Prostate gland (tissue), 2 donors: ENCODE measurements around the gene UBE2U. TPM values are rescaled to one million over a fixed set of nuclear protein-coding genes. Genes with fewer than 3 reads are reported as not detected.
A peak's percentile ranks its signal among the peaks of the same experiment; 100 is the strongest.

Source experiments
- DNase-seq: peaks from one replicate; pipeline ENCODE4 v3.0.0-alpha.2; 2019; ENCODE audit warnings: low spot score
- H3K27ac ChIP-seq, 2 donors: fragments of 200-600 bp; sonication (generic); 2 replicates each; pipeline ENCODE4 v1.5.1; 2017 to 2019
- H3K27me3 ChIP-seq: fragments of 200-600 bp; sonication (generic); replicated peaks from 2 replicates; pipeline ENCODE4 v1.5.1; 2019; ENCODE audit not compliant: insufficient read depth
- H3K36me3 ChIP-seq, 2 donors: fragments of 200-600 bp; sonication (generic); 1 replicate in 1 of 2; 2 replicates in 1 of 2; pipeline versions ENCODE4 v1.5.1 to v1.8.1; 2017 to 2019
- H3K4me1 ChIP-seq: fragments of 200-600 bp; sonication (generic); replicated peaks from 2 replicates; pipeline ENCODE4 v1.5.1; 2019
- H3K4me3 ChIP-seq, 2 donors: fragments of 200-600 bp; sonication (generic); 2 replicates each; pipeline ENCODE4 v1.5.1; 2017 to 2019
- H3K9me3 ChIP-seq: fragments of 200-600 bp; sonication (generic); 2 replicates; pipeline ENCODE4 v1.5.1; 2017
- POLR2A ChIP-seq: fragments of 450-650 bp; IDR thresholded peaks from one replicate; pipeline ENCODE4 v1.6.1; 2016; ENCODE audit warnings: antibody characterized with exemption, mild to moderate bottlenecking
- POLR2AphosphoS5 ChIP-seq: sonication (generic); formaldehyde crosslinking; IDR thresholded peaks from one replicate; pipeline ENCODE4 v1.6.1; 2017; ENCODE audit warnings: antibody characterized with exemption
- WGBS: methylation state at CpG from one replicate; pipeline ENCODE4 v1.1.5; 2018; 5-methylcytosine and 5-hydroxymethylcytosine counted together
- intact Hi-C: fragments of 100-400 bp; cut with DNase I; formaldehyde crosslinking; loops from one replicate; pipeline ENCODE4 v1.14.2; 2022
- total RNA-seq, 2 donors: library from RNA; depleted of rRNA; stranded (reverse); fragments of >200 nt; gene quantifications; one replicate each; pipeline ENCODE4 v1.1.0, GENCODE V29; 2016
- TF ChIP-seq, protein P1 (sequence below), 4 experiments: fragments of 200-600 bp in 2 of 4; fragments of 450-650 bp in 2 of 4; sonication (generic) in 2 of 4; IDR thresholded peaks; 1 replicate in 3 of 4; 2 replicates in 1 of 4; pipeline ENCODE4 v1.5.1; 2016 to 2019; ENCODE audit warnings: antibody characterized with exemption in 4 of 4, mild to moderate bottlenecking in 2 of 4, moderate library complexity in 2 of 4

UBE2U gene
- total RNA-seq, 2 donors from 2014 or later: 1.8 TPM; not detected in 1

DNA sequence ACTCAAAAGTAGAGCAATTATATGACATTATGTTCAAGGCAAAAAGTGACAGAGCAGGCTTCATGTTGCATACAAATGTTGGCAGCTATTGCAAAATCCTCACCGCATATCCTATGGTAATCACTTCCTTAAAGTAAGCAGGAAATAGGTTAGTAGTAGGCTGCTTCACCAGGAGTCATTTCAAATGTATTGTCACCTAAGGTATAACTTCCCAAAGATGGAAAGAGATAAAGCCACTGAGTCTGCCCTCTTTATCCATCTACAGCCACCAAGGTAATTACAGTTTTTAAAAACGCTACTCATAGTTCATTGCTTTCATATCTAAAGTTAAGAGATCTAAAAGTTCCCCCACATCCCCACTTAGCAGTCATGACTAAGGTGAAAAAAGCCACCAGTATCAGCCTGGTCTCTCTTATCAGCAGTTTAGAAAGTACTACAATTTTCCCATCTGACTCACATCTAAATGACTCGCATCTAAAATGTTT, 31.6 kb upstream of the UBE2U start:
- Histone ChIP-seq H3K36me3 (no peaks in the 10 kb centered on the region), H3K4me1 (no peaks in the 10 kb centered on the region), H3K27me3 (no peaks in the 10 kb centered on the region), H3K27ac (no peak overlapping the region), H3K9me3 (no peaks in the 10 kb centered on the region), H3K4me3 (no peak overlapping the region)
- 19% methylated on average over 3 of the region's 3 CpGs for WGBS
- DNase-seq: peak; percentile 13
- no peak for TF ChIP-seq POLR2AphosphoS5
- TF ChIP-seq, protein P1, sequence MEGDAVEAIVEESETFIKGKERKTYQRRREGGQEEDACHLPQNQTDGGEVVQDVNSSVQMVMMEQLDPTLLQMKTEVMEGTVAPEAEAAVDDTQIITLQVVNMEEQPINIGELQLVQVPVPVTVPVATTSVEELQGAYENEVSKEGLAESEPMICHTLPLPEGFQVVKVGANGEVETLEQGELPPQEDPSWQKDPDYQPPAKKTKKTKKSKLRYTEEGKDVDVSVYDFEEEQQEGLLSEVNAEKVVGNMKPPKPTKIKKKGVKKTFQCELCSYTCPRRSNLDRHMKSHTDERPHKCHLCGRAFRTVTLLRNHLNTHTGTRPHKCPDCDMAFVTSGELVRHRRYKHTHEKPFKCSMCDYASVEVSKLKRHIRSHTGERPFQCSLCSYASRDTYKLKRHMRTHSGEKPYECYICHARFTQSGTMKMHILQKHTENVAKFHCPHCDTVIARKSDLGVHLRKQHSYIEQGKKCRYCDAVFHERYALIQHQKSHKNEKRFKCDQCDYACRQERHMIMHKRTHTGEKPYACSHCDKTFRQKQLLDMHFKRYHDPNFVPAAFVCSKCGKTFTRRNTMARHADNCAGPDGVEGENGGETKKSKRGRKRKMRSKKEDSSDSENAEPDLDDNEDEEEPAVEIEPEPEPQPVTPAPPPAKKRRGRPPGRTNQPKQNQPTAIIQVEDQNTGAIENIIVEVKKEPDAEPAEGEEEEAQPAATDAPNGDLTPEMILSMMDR (IDR thresholded peaks at IDR 0.05): no peak
- no peak for TF ChIP-seq POLR2A
- intact Hi-C loops: no loop called here

DNA sequence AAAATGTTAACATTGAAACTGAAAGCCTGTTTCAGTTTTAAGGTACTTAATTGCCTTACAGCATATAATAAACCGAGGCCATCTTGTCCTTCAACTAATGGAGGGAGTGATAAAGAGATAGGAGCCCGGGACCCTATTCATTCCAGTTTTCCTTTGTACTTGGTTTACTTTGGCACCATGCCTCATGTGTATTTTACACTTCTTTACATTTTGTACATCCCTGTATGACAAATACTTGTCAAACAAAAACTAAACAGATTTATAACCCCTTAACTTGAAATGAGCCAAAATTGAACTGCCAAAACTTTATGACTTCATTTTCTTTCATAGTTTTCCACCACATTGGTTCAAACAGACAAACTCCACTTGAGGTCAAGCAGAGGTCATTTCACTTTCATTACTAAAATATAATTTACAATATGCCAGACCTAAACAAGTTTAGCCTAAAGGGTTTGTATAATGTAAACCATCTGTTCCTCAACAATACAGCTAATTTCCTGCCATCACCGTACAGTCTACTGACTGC, 30.9 kb upstream of the UBE2U start:
- no peaks in the 10 kb centered on the region for H3K27me3 ChIP-seq
- no peaks in the 10 kb centered on the region for H3K36me3 ChIP-seq
- no peak overlapping the region for H3K27ac ChIP-seq
- no peak for TF ChIP-seq POLR2A
- TF ChIP-seq, protein P1 (IDR thresholded peaks at IDR 0.05): no peak
- TF ChIP-seq POLR2AphosphoS5: no peak
- intact Hi-C loops: no loop called here
- DNase-seq: no peak
- no peaks in the 10 kb centered on the region for H3K4me1 ChIP-seq
- H3K4me3 ChIP-seq: no peak overlapping the region
- 12% methylated on average over 3 of the region's 3 CpGs for WGBS
- H3K9me3 ChIP-seq: no peaks in the 10 kb centered on the region

DNA sequence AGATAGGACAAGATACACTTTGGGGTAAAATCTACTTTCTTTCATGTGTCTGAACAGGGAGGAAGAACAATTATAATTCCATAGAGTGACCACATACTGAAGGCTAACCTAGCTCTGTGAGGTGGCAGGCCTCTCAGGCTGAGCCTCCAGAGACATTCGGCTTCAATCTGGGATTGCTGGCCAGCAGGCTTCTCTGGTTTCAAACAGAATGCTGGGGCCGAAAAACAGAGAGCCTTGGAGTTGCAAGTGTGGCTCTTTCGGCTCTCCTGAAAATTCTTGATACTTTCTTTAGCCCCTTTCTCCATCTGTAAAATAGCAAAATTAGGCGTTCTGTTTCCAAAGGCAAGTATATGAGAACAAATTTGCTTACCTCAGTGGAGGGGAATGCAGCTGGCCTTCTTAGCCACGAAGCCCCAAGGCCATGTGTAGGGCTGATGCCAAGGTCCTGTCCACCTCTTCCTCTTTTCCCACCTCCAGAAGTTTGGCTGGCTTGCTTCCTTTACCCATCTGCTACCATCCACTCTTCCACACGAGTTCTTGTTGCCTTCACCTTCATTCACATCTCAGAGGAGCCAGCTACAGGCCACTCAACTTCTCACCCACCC, 30.0 kb upstream of the UBE2U start:
- H3K27ac ChIP-seq: no peak overlapping the region
- intact Hi-C loops: no loop called here
- H3K4me3 ChIP-seq: no peak overlapping the region
- DNase-seq: no peak
- 56% methylated on average over 6 of the region's 6 CpGs for WGBS
- no peaks in the 10 kb centered on the region for H3K9me3 ChIP-seq
- H3K27me3 ChIP-seq: no peaks in the 10 kb centered on the region
- no peak for TF ChIP-seq POLR2AphosphoS5
- no peak for TF ChIP-seq POLR2A
- TF ChIP-seq, protein P1 (IDR thresholded peaks at IDR 0.05): no peak
- H3K4me1 ChIP-seq: no peaks in the 10 kb centered on the region
- H3K36me3 ChIP-seq: no peaks in the 10 kb centered on the region

DNA sequence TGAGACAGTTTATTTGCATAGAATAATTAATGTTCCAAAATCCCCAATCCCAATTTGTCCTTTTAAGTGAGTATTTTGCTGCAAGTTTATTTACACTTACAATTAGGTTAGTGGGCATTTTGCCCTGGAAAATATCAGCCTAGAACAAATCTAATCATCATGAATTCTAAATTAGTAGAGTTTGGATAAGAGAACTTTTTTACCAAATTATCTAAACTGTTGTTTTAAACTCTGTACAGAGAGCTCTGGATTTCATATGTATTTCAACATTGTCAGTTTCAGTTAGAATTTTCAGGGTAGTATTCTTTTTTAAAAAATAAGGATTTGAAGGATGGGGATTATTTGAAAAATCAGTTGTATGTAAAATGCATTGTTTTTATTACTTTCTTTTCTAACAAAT, 27.8 kb upstream of the UBE2U start:
- no peak for DNase-seq
- TF ChIP-seq POLR2A (no peak), POLR2AphosphoS5 (no peak)
- TF ChIP-seq, protein P1 (IDR thresholded peaks at IDR 0.05): no peak

DNA sequence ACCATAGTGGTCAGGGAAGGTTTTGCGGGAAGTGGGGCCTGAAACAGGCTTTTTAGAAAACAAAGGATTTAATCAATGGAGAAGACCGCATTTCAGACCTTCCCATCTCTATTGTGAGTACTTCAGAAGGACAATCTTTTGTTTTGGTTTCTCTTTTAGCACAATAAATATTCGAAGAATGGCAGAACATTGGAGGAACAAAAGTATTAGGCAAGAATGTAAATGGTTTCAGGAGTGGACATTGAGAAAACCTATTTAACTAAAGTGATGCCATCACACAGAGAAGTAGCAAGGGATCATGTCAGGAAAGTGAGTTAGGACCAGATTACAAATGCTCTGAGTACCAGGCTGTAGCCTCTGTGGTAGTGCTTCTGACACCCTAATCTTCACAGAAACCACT, 26.8 kb upstream of the UBE2U start:
- TF ChIP-seq, protein P1 (IDR thresholded peaks at IDR 0.05): no peak
- no peak for TF ChIP-seq POLR2A
- no peak for TF ChIP-seq POLR2AphosphoS5
- H3K9me3 ChIP-seq: no peaks in the 10 kb centered on the region
- no peak for DNase-seq
- H3K27me3 ChIP-seq: no peaks in the 10 kb centered on the region
- H3K4me3 ChIP-seq: no peak overlapping the region
- 86% methylated on average over 3 of the region's 3 CpGs for WGBS
- H3K36me3 ChIP-seq: no peaks in the 10 kb centered on the region
- no peak overlapping the region for H3K27ac ChIP-seq
- H3K4me1 ChIP-seq: no peaks in the 10 kb centered on the region
- intact Hi-C loops: no loop called here

More for the DNA sequence above, 27.8 kb upstream of the UBE2U start:
- Histone ChIP-seq H3K27ac (no peak overlapping the region), H3K36me3 (no peaks in the 10 kb centered on the region), H3K4me3 (no peak overlapping the region), H3K4me1 (no peaks in the 10 kb centered on the region), H3K9me3 (no peaks in the 10 kb centered on the region), H3K27me3 (no peaks in the 10 kb centered on the region)
- intact Hi-C loops: no loop called here
